ENCODE results near the gene RAB1A.
"Not testable (repeated sequence)": the region's sequence is repeated elsewhere in the genome, so short reads cannot be mapped to it uniquely, and the experiment has no call there.

Gene RAB1A

DNA sequence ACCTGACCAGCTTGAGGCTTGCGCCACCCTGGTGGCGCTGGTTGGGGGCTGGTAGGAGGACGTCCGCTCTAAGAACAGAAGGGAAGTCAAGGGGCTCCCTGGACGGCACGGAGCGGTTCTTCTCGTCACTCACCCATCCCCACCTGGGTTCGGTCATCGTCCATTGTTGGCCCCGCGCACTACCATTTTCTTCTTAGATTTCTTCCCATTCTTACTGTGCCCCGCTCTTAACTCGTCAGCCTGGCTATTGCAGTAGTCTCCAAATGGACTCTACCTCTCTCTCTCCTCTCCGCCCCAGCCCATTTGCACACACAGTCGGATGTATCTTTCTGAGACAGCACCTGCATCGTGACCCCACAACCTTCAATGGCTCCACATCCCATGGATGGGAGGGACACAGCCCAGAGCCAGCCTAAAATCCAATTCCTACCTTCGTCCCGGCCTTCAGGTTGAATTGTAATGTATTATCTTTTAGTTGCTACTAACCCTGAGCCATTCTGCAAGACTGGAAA, 814 bp upstream of the RAB1A start:
- ATAC-seq (replicated peaks; ENCODE audit: extremely low read depth, poor library complexity, severe bottlenecking) (no peak), DNase-seq (ENCODE audit: low spot score in 2 of 2) (peak in 1 of 2 donors; percentile 29)
- Mint-ChIP-seq H3K4me3 (peak overlapping the region; percentile 98), H3K4me1 (peaks cover 35% of the 10 kb centered on the region), H3K27me3 (no peaks in the 10 kb centered on the region), H3K36me3 (ENCODE audit: insufficient read depth) (peaks cover 13% of the 10 kb centered on the region), H3K9me3 (no peaks in the 10 kb centered on the region), H3K27ac (ENCODE audit: low read depth) (peak overlapping the region; percentile 99)

GRCh38 chr2:65129286-65129825, 550 bp downstream of the RAB1A start:
- H3K27me3 Mint-ChIP-seq, result no peaks in the 10 kb centered on the region
- no peaks in the 10 kb centered on the region for H3K9me3 Mint-ChIP-seq
- ATAC-seq (replicated peaks; ENCODE audit: extremely low read depth, poor library complexity, severe bottlenecking) (peak; percentile 4), DNase-seq (ENCODE audit: low spot score in 2 of 2) (no peak)
- peak overlapping the region; percentile 98 for H3K4me3 Mint-ChIP-seq
- H3K36me3 Mint-ChIP-seq (ENCODE audit: insufficient read depth), result peaks cover 13% of the 10 kb centered on the region
- peak overlapping the region; percentile 99 for H3K27ac Mint-ChIP-seq (ENCODE audit: low read depth)
- peaks cover 43% of the 10 kb centered on the region for H3K4me1 Mint-ChIP-seq

- peaks cover 13% of the 10 kb centered on the region for H3K36me3 Mint-ChIP-seq (ENCODE audit: insufficient read depth)
- H3K4me3 Mint-ChIP-seq, result peak overlapping the region; percentile 98
- peaks cover 45% of the 10 kb centered on the region for H3K4me1 Mint-ChIP-seq
- peak overlapping the region; percentile 99 for H3K27ac Mint-ChIP-seq (ENCODE audit: low read depth)
- no peaks in the 10 kb centered on the region for H3K9me3 Mint-ChIP-seq
- ATAC-seq (replicated peaks; ENCODE audit: extremely low read depth, poor library complexity, severe bottlenecking), result no peak
- H3K27me3 Mint-ChIP-seq, result no peaks in the 10 kb centered on the region
- DNase-seq (ENCODE audit: low spot score in 2 of 2), result no peak
Observed at GRCh38 chr2:65128297-65129190, 1.4 kb downstream of the RAB1A start.

GRCh38 chr2:65125457-65125856, 4.4 kb downstream of the RAB1A start:
- Mint-ChIP-seq H3K27ac (ENCODE audit: low read depth) (peak overlapping the region; percentile 16), H3K4me3 (peak overlapping the region; percentile 55), H3K4me1 (peaks cover 59% of the 10 kb centered on the region), H3K36me3 (ENCODE audit: insufficient read depth) (peaks cover 15% of the 10 kb centered on the region)
- H3K27me3 Mint-ChIP-seq; DNase-seq (ENCODE audit: low spot score in 2 of 2); ATAC-seq (replicated peaks; ENCODE audit: extremely low read depth, poor library complexity, severe bottlenecking); H3K9me3 Mint-ChIP-seq: not testable (repeated sequence)

DNA sequence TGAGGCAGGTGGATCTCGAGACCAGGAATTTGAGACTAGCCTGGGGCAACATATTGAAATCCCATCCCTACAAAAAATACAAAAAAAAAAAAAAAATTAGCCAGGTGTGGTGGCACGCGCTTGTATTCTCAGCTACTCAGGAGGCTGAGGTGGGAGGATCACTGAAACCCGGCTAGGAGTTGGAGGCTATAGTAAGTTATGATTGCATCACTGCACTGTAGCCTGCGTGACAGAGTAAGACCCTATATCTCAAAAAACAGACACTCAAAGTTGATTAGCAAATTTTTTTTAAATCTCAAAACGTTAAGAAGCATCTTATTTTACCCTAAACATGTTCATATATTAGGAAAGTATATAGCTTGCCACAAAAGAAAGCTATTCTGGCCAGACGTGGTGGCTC, 7.6 kb downstream of the RAB1A start:
- Mint-ChIP-seq H3K4me1 (peaks cover 67% of the 10 kb centered on the region), H3K27ac (ENCODE audit: low read depth) (no peak overlapping the region), H3K27me3 (no peaks in the 10 kb centered on the region), H3K4me3 (no peak overlapping the region), H3K9me3 (no peaks in the 10 kb centered on the region), H3K36me3 (ENCODE audit: insufficient read depth) (peaks cover 16% of the 10 kb centered on the region)
- ATAC-seq (replicated peaks; ENCODE audit: extremely low read depth, poor library complexity, severe bottlenecking) (no peak), DNase-seq (ENCODE audit: low spot score in 2 of 2) (no peak)

- Mint-ChIP-seq H3K4me1 (peaks cover 67% of the 10 kb centered on the region), H3K9me3 (no peaks in the 10 kb centered on the region), H3K27ac (ENCODE audit: low read depth) (no peak overlapping the region), H3K27me3 (no peaks in the 10 kb centered on the region), H3K4me3 (peak overlapping the region; percentile 32), H3K36me3 (ENCODE audit: insufficient read depth) (peaks cover 14% of the 10 kb centered on the region)
- no peak for DNase-seq (ENCODE audit: low spot score in 2 of 2)
- ATAC-seq (replicated peaks; ENCODE audit: extremely low read depth, poor library complexity, severe bottlenecking), result no peak
Observed at GRCh38 chr2:65120990-65121693, 8.8 kb downstream of the RAB1A start.

DNA sequence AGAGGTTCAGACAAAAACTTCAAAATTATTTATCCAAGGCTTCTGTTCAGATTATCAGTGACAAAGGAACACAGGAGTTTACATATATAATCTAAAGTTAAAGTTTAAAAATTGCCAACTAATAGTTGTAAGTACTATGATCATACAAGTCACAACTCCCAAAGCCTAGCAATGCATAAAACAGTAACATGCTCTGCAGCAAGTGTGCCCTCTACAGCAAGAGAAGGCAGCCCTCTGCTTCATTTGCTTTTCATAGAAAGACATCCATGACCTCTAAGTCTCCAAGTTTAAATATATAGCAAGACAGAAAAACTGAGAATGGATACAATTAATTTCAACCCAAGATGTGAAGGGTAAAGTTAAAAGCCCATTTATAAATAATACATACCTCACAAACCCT, 13.3 kb downstream of the RAB1A start:
- Mint-ChIP-seq H3K36me3 (ENCODE audit: insufficient read depth) (peaks cover 11% of the 10 kb centered on the region), H3K4me3 (no peak overlapping the region), H3K4me1 (peaks cover 60% of the 10 kb centered on the region), H3K9me3 (no peaks in the 10 kb centered on the region), H3K27ac (ENCODE audit: low read depth) (no peak overlapping the region), H3K27me3 (no peaks in the 10 kb centered on the region)
- DNase-seq (ENCODE audit: low spot score in 2 of 2), result no peak
- no peak for ATAC-seq (replicated peaks; ENCODE audit: extremely low read depth, poor library complexity, severe bottlenecking)

DNA sequence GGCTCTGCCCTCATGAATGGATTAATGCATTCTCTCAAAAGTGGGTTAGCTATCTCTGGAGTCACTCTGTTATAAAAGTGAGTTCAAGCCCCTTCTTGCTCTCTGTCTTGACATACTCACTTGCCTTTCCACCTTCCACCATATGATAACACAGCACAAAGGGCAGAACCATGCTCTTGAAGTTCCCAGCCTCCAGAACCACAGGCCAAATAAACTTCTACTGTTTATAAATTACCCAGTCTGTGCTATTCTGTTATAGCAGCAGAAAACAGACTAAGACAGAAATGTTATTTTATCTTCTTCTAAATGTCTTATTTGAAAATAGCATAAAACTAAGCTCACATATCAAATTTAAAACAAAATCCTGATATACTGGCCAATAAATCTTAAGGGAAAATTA, 15.0 kb downstream of the RAB1A start:
- Mint-ChIP-seq H3K9me3 (no peaks in the 10 kb centered on the region), H3K4me3 (peak overlapping the region; percentile 12)

GRCh38 chr2:65113816-65114215, 16.1 kb downstream of the RAB1A start:
- Mint-ChIP-seq H3K4me3 (no peak overlapping the region), H3K4me1 (peaks cover 55% of the 10 kb centered on the region), H3K9me3 (no peaks in the 10 kb centered on the region), H3K36me3 (ENCODE audit: insufficient read depth) (peaks cover 12% of the 10 kb centered on the region), H3K27ac (ENCODE audit: low read depth) (no peak overlapping the region), H3K27me3 (no peaks in the 10 kb centered on the region)
- ATAC-seq (replicated peaks; ENCODE audit: extremely low read depth, poor library complexity, severe bottlenecking) (no peak), DNase-seq (ENCODE audit: low spot score in 2 of 2) (no peak)

More for the DNA sequence above, 15.0 kb downstream of the RAB1A start:
- H3K4me1 Mint-ChIP-seq, result peaks cover 59% of the 10 kb centered on the region
- peaks cover 11% of the 10 kb centered on the region for H3K36me3 Mint-ChIP-seq (ENCODE audit: insufficient read depth)
- no peak for DNase-seq (ENCODE audit: low spot score in 2 of 2)
- no peak overlapping the region for H3K27ac Mint-ChIP-seq (ENCODE audit: low read depth)
- ATAC-seq (replicated peaks; ENCODE audit: extremely low read depth, poor library complexity, severe bottlenecking), result no peak
- no peaks in the 10 kb centered on the region for H3K27me3 Mint-ChIP-seq

DNA sequence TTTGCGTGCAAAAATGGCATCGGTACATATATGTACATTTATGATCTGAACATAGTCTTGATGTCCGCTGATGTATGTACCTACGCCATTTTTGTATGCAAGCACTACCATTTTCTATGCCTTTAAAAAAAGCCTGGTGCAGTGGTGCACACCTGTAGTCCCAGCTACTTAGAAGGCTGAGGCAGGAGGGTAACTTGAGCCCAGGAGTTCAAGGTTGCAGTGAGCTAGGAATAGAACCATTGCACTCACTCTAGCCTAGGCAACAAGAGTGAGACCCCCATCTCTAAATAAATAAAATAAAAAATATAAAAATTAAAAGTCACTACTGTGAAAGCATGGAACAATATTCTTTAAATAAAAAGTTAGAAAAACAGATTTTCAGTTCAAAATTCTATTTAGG, 16.7 kb downstream of the RAB1A start:
- H3K27ac Mint-ChIP-seq (ENCODE audit: low read depth), result no peak overlapping the region
- no peak for DNase-seq (ENCODE audit: low spot score in 2 of 2)
- peaks cover 12% of the 10 kb centered on the region for H3K36me3 Mint-ChIP-seq (ENCODE audit: insufficient read depth)
- no peak for ATAC-seq (replicated peaks; ENCODE audit: extremely low read depth, poor library complexity, severe bottlenecking)
- no peaks in the 10 kb centered on the region for H3K27me3 Mint-ChIP-seq
- H3K9me3 Mint-ChIP-seq, result no peaks in the 10 kb centered on the region
- peaks cover 55% of the 10 kb centered on the region for H3K4me1 Mint-ChIP-seq
- H3K4me3 Mint-ChIP-seq, result no peak overlapping the region

GRCh38 chr2:65112633-65113032, 17.3 kb downstream of the RAB1A start:
- Mint-ChIP-seq H3K27me3 (no peaks in the 10 kb centered on the region), H3K4me1 (peaks cover 50% of the 10 kb centered on the region), H3K4me3 (no peak overlapping the region), H3K9me3 (no peaks in the 10 kb centered on the region), H3K36me3 (ENCODE audit: insufficient read depth) (peaks cover 14% of the 10 kb centered on the region), H3K27ac (ENCODE audit: low read depth) (no peak overlapping the region)
- ATAC-seq (replicated peaks; ENCODE audit: extremely low read depth, poor library complexity, severe bottlenecking) (no peak), DNase-seq (ENCODE audit: low spot score in 2 of 2) (no peak)

- H3K36me3 Mint-ChIP-seq (ENCODE audit: insufficient read depth), result peaks cover 28% of the 10 kb centered on the region
- ATAC-seq (replicated peaks; ENCODE audit: extremely low read depth, poor library complexity, severe bottlenecking), result no peak
Observed at GRCh38 chr2:65108780-65109179, 21.1 kb downstream of the RAB1A start.

More at GRCh38 chr2:65108780-65109179, 21.1 kb downstream of the RAB1A start:
- no peak for DNase-seq (ENCODE audit: low spot score in 2 of 2)
- Mint-ChIP-seq H3K4me3 (no peak overlapping the region), H3K9me3 (no peaks in the 10 kb centered on the region), H3K4me1 (peaks cover 45% of the 10 kb centered on the region), H3K27ac (ENCODE audit: low read depth) (no peak overlapping the region), H3K27me3 (no peaks in the 10 kb centered on the region)

All from central memory CD8-positive, alpha-beta T cell (primary cell).